Choroid plexus epithelial cell (primary cell): ENCODE measurements around the gene SDF2L1.
"Not testable (repeated sequence)": the region's sequence is repeated elsewhere in the genome, so short reads cannot be mapped to it uniquely, and the experiment has no call there.

Experiments used
- DNase-seq: peaks from one replicate; pipeline ENCODE4 v3.0.0-alpha.2; 2010; ENCODE audit warnings: low read depth
- H3K4me3 ChIP-seq: 2 replicates; pipeline ENCODE4 v1.5.1; 2011; ENCODE audit warnings: low read depth, mild to moderate bottlenecking, control low read depth, low read length, moderate library complexity
- TF ChIP-seq, protein P1 (sequence below): conservative IDR thresholded peaks from 2 replicates; pipeline ENCODE4 v1.5.1; 2011; ENCODE audit warnings: low read depth, mild to moderate bottlenecking, control low read depth, inconsistent platforms, low read length, moderate library complexity

Gene SDF2L1

GRCh38 chr22:21599053-21599893 is 42.8 kb upstream of the SDF2L1 start:
- DNase-seq: no peak
- TF ChIP-seq, protein P1, sequence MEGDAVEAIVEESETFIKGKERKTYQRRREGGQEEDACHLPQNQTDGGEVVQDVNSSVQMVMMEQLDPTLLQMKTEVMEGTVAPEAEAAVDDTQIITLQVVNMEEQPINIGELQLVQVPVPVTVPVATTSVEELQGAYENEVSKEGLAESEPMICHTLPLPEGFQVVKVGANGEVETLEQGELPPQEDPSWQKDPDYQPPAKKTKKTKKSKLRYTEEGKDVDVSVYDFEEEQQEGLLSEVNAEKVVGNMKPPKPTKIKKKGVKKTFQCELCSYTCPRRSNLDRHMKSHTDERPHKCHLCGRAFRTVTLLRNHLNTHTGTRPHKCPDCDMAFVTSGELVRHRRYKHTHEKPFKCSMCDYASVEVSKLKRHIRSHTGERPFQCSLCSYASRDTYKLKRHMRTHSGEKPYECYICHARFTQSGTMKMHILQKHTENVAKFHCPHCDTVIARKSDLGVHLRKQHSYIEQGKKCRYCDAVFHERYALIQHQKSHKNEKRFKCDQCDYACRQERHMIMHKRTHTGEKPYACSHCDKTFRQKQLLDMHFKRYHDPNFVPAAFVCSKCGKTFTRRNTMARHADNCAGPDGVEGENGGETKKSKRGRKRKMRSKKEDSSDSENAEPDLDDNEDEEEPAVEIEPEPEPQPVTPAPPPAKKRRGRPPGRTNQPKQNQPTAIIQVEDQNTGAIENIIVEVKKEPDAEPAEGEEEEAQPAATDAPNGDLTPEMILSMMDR: no peak
- H3K4me3 ChIP-seq: no peak overlapping the region

GRCh38 chr22:21602579-21602978 is 39.5 kb upstream of the SDF2L1 start:
- no peak overlapping the region for H3K4me3 ChIP-seq
- TF ChIP-seq, protein P1: no peak

GRCh38 chr22:21603973-21604372 is 38.1 kb upstream of the SDF2L1 start:
- TF ChIP-seq, protein P1: no peak
- no peak overlapping the region for H3K4me3 ChIP-seq
- no peak for DNase-seq

More at GRCh38 chr22:21602579-21602978, 39.5 kb upstream of the SDF2L1 start:
- DNase-seq: no peak

GRCh38 chr22:21605887-21606564 is 36.1 kb upstream of the SDF2L1 start:
- no peak overlapping the region for H3K4me3 ChIP-seq
- TF ChIP-seq, protein P1: no peak
- no peak for DNase-seq

- DNase-seq: no peak
- TF ChIP-seq, protein P1: no peak
- H3K4me3 ChIP-seq: no peak overlapping the region
Observed at GRCh38 chr22:21606775-21607174, 35.3 kb upstream of the SDF2L1 start.

DNA sequence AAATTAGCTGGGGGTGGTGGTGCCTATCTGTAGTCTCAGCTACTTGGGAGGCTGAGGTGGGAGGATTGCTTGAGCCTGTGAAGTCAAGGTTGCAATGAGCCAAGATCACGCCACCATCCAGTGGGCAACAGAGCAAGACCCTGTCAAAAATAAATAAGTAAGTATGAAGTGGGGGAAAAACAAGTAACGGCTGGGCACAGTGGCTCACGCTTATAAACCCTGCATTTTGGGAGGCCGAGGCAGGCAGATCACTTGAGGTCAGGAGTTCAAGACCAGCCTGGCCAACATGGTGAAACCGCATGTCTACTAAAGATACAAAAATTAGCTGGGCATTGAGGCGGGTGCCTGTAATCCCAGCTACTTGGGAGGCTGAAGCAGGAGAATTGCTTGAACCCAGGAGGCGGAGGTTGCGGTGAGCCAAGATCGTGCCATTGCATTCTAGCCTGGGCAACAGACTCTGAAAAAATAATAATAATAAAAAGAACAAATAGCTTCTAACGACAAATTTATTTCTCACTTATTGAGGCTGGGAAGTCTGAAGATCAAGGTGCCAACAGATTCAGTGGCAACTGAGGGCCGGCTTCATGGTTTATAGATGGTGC is 32.4 kb upstream of the SDF2L1 start:
- H3K4me3 ChIP-seq, DNase-seq: not testable (repeated sequence)

DNA sequence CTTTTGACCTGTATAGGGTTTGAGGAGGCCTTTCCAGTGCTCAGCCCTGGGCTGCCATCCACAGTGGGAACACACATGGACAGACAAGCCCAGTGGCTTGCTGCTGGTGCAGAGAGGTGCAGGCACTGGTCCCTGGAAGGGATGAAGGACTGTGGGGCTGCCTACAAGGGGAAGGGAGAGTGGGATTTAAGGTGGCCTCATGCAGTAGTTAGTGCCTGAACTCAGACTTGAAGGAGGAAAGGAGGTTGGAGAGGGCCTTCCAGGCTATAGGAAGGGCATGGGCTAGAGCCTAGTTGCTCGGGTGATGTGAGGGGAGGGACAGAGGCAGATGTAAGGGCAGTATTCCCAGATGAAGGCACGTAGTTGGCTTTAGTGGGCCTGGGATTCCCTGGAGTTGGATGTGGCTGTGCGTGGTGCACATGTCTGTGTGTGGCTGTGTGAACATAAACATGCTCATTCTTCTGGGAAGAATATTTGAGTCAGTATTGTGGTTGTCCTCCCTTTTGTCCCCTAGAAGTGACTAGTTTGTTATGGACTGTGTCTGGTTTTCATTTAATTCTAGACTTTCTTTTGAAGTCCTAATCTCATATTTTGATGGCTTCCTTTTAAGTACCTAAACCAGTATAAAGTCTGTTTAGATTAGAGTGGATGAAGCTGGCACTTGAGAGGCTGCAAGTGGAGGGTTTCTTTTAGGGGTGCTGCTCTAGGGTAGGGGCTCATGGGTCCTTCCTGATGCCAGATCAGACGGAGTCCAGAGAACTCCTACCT is 30.7 kb upstream of the SDF2L1 start:
- TF ChIP-seq, protein P1: no peak
- no peak overlapping the region for H3K4me3 ChIP-seq
- no peak for DNase-seq
